Medulla oblongata (tissue), 1 donor: Measurements from ENCODE around the gene ARRDC1.
"Not testable (repeated sequence)": the region's sequence is repeated elsewhere in the genome, so short reads cannot be mapped to it uniquely, and the experiment has no call there.

Experiments
- DNase-seq: peaks from one replicate; pipeline ENCODE4 v3.0.0-alpha.2; 2015; ENCODE audit errors: extremely low spot score

The ARRDC1 gene

GRCh38 chr9:137613259-137613658, 7.8 kb downstream of the ARRDC1 start:
- DNase-seq: no peak

GRCh38 chr9:137613738-137614523, 8.4 kb downstream of the ARRDC1 start:
- DNase-seq: no peak

GRCh38 chr9:137614631-137615386, 9.3 kb downstream of the ARRDC1 start:
- DNase-seq: no peak

- DNase-seq: no peak
Observed at GRCh38 chr9:137615387-137615871, 9.9 kb downstream of the ARRDC1 start.

- peak; percentile 90 for DNase-seq
Observed at GRCh38 chr9:137618105-137619067, 12.9 kb downstream of the ARRDC1 start, which contains the start of gene EHMT1. EHMT1 (plus strand) TSS chr9:137619005; CDS start chr9:137619029, 24 bp downstream.

GRCh38 chr9:137619240-137620047, 14.0 kb downstream of the ARRDC1 start:
- peak; percentile 28 for DNase-seq

GRCh38 chr9:137620048-137620405, 14.5 kb downstream of the ARRDC1 start:
- DNase-seq: no peak

GRCh38 chr9:137620581-137620980, 15.1 kb downstream of the ARRDC1 start:
- DNase-seq: no peak

- no peak for DNase-seq
Observed at GRCh38 chr9:137621131-137621757, 15.8 kb downstream of the ARRDC1 start.

GRCh38 chr9:137622211-137622610, 16.7 kb downstream of the ARRDC1 start:
- DNase-seq: not testable (repeated sequence)

- no peak for DNase-seq
Observed at GRCh38 chr9:137626464-137626863, 21.0 kb downstream of the ARRDC1 start.

- DNase-seq: not testable (repeated sequence)
Observed at GRCh38 chr9:137627406-137627805, 21.9 kb downstream of the ARRDC1 start.

- DNase-seq: no peak
Observed at GRCh38 chr9:137630126-137630525, 24.6 kb downstream of the ARRDC1 start.

GRCh38 chr9:137630679-137631078, 25.2 kb downstream of the ARRDC1 start:
- no peak for DNase-seq

- no peak for DNase-seq
Observed at GRCh38 chr9:137631345-137632229, 26.1 kb downstream of the ARRDC1 start.

GRCh38 chr9:137632230-137633161, 27.0 kb downstream of the ARRDC1 start:
- no peak for DNase-seq

- DNase-seq: no peak
Observed at GRCh38 chr9:137634016-137634415, 28.5 kb downstream of the ARRDC1 start.

- DNase-seq: no peak
Observed at GRCh38 chr9:137638680-137639079, 33.2 kb downstream of the ARRDC1 start.
